Measurements from ENCODE around the gene FAM170B.

DNA sequence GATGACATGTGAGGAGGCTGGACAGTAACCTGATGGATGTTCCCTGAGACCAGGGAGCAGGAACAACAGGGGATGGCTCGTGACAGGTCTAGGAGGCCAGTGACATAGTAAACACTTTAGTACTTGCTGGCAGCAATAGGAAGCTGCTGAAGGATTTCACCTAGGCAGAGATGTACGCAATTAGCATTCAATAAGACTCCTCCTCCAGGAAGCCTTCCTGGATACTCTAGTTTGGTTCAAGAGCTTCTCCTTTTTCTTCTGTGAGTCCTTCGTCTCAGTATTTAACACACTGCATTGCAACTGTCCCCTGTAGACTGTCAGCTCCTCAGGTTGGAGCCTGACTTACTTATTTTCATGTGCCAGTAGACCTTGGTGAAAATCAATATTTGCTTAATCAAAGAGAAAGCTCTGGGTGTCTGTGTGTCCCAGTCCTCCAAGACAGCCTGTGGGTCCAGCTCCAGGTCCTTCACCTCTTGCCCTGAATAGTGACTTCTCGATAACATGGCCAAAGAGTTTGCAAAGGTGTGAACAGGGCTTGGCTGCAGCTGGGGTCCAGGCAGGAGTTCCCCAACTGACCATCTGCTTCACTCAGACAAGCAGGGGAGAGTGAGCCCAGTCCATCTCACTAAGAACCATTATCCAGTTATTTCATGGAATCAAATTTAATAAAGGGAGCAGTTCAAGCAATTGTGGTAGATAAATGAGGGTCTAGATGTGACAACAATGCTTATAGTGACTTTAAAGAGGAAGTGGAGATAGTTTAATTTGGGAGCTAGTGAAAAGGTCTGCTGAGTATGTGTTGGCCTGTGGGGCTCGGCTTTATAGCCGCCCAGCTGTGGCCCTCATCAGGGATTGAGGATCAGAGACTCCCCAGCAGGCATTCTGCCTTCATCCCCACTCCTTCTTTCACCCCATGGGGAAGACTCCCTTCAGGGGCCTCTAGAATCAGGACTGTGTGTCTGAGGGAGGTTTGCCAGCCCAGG, 45.0 kb upstream of the FAM170B start:
- TF ChIP-seq EZH2 (IDR thresholded peaks at IDR 0.05) (no peak), POLR2AphosphoS5 (IDR thresholded peaks at IDR 0.05; ENCODE audit: borderline replicate concordance, low read depth, low read length) (no peak), FOXP2 (optimal IDR thresholded peaks at IDR 0.05; ENCODE audit: control extremely low read depth, extremely low read length, insufficient read depth) (no peak)
